GM21528 (cell line): ENCODE measurements around the gene ZNF394.

Source experiments
- ATAC-seq: cut with Tn5 transposase; IDR thresholded peaks from one replicate; pipeline ENCODE4 v1.9.1; 2021; ENCODE audit warnings: mild to moderate bottlenecking, moderate library complexity; ENCODE audit not compliant: unreplicated experiment, low FRiP score

The ZNF394 gene

GRCh38 chr7:99453105-99453504 is 47.0 kb downstream of the ZNF394 start:
- no peak for ATAC-seq

- no peak for ATAC-seq
Observed at GRCh38 chr7:99452541-99452940, 47.5 kb downstream of the ZNF394 start.

GRCh38 chr7:99451936-99452335 is 48.1 kb downstream of the ZNF394 start:
- ATAC-seq, result no peak

GRCh38 chr7:99449326-99449725 is 50.8 kb downstream of the ZNF394 start:
- no peak for ATAC-seq

GRCh38 chr7:99448855-99449254 is 51.2 kb downstream of the ZNF394 start:
- no peak for ATAC-seq

- no peak for ATAC-seq
Observed at GRCh38 chr7:99447943-99448342, 52.1 kb downstream of the ZNF394 start.

GRCh38 chr7:99446096-99446495 is 54.0 kb downstream of the ZNF394 start:
- ATAC-seq, result no peak
